IgD-negative memory B cell (primary cell): ENCODE results near the gene FAM171A1. TPM values are rescaled to one million over a fixed set of nuclear protein-coding genes. Genes with fewer than 3 reads are reported as not detected.

Experiments
- H3K27ac Mint-ChIP-seq, 3 donors: one replicate each; pipeline ENCODE4 v1.8.0; 2020 to 2022; ENCODE audit warnings: mild to moderate bottlenecking in 3 of 3, mixed read lengths in 3 of 3, moderate library complexity in 1 of 3
- H3K27me3 Mint-ChIP-seq: one replicate; pipeline ENCODE4 v1.8.0; 2021; ENCODE audit warnings: mixed read lengths
- H3K36me3 Mint-ChIP-seq: one replicate; pipeline ENCODE4 v1.8.0; 2020; ENCODE audit warnings: mild to moderate bottlenecking, mixed read lengths
- H3K4me1 Mint-ChIP-seq, 3 donors: one replicate each; pipeline ENCODE4 v1.8.0; 2020 to 2022; ENCODE audit warnings: mixed read lengths in 3 of 3, mild to moderate bottlenecking in 1 of 3
- H3K4me3 Mint-ChIP-seq, 4 donors: one replicate each; pipeline ENCODE4 v1.8.0; 2020 to 2022; ENCODE audit warnings: mild to moderate bottlenecking in 4 of 4, mixed read lengths in 4 of 4, moderate library complexity in 3 of 4
- H3K9me3 Mint-ChIP-seq, 3 donors: one replicate each; pipeline ENCODE4 v1.8.0; 2020 to 2021; ENCODE audit warnings: mixed read lengths in 3 of 3, mild to moderate bottlenecking in 1 of 3
- polyA plus RNA-seq: library from polyadenylated mRNA; unstranded; fragments of 300-500 nt; fragmentation: Illumina TruSeq; gene quantifications from one replicate; pipeline ENCODE4 v1.2.3, GENCODE V29; 2021

FAM171A1 gene
- polyA plus RNA-seq, 1 donor from 2014 or later: 0.36 TPM

DNA sequence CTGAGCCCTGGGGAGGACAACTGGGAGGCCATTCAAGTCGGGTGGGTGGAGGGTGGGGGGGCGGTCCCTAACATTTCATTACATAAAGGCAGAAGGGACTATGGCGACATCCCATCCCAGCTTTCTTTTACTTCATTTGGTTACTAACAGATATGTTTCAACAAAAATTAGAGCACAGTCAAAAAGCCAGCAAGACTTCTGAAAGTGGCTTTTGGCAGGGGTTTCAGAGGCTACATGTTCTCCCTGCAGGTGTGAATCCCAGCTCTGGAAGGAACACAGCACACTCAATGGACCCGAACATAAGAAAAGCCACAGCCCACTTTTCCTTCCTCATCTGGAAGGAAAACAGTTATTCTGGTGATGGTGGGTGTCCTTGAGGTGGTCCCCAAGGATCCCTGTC lies 7.1 kb downstream of the FAM171A1 start:
- Mint-ChIP-seq H3K36me3 (no peaks in the 10 kb centered on the region), H3K27me3 (peaks cover 19% of the 10 kb centered on the region), H3K27ac (no peak overlapping the region), H3K4me1 (no peaks in the 10 kb centered on the region), H3K4me3 (no peak overlapping the region), H3K9me3 (no peaks in the 10 kb centered on the region)

DNA sequence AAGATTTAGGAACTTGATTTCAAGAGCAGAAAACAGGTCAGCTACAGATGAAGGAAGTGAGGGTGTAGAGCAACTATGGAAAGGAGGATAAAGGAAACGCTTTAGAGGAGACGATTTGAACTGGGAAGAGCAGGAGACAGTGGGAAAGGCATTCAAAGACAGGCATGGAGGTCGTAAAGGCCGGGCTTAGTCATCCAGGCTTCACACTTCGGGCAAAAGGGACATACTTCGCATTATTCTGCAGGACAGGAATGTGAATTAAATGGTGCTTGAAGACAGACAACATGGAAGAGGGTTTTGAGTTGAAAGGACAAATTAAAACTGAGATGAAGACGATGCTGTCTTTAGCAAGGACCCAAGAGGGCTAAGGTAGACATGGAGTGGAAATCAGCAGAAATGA lies 8.1 kb downstream of the FAM171A1 start:
- Mint-ChIP-seq H3K4me3 (no peak overlapping the region), H3K36me3 (no peaks in the 10 kb centered on the region), H3K9me3 (no peaks in the 10 kb centered on the region), H3K27me3 (peaks cover 17% of the 10 kb centered on the region), H3K4me1 (peaks cover 0 to 2% (median 0%) of the 10 kb centered on the region in 3 donors), H3K27ac (no peak overlapping the region)

DNA sequence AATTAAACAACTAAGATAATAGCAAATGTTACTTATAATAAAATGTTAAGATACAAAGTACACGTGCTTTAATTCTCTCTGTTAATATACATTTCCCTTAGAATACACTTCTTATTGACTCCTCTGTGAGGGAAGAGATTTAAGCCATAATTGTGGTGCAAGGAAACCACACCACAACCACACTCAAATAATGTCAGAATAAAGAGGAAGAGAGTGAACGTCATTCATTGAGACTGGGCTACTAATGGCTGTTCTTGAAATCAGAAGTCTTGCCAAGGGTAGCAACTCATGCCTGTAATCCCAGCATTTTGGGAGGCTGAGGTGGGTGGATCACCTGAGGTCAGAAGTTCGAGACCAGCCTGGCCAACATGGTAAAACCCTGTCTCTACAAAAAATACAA lies 10.0 kb downstream of the FAM171A1 start:
- H3K27me3 Mint-ChIP-seq: peaks cover 14% of the 10 kb centered on the region
- no peak overlapping the region for H3K4me3 Mint-ChIP-seq
- no peaks in the 10 kb centered on the region for H3K9me3 Mint-ChIP-seq
- H3K27ac Mint-ChIP-seq: no peak overlapping the region
- peaks cover 0 to 2% (median 0%) of the 10 kb centered on the region in 3 donors for H3K4me1 Mint-ChIP-seq
- H3K36me3 Mint-ChIP-seq: no peaks in the 10 kb centered on the region

DNA sequence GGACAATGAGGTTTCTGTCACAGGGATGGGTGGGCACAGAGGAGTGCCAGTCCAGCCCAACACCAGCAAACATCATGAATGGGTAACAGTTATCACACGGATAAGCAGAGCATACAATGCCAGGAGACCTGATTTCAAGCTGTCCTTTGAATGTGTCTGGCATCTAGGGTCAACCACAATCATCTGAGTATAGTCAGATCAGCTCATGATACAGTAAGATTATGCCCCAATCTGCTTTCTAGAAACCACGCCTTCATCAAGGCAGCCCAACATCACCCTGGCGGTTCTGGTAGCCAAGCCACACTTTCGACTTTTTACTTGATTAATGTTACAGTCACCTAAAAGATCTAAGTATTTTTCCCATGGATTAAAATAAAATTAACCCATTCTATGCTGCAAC lies 10.5 kb downstream of the FAM171A1 start:
- H3K27me3 Mint-ChIP-seq: peaks cover 14% of the 10 kb centered on the region
- peaks cover 0 to 2% (median 0%) of the 10 kb centered on the region in 3 donors for H3K4me1 Mint-ChIP-seq
- H3K9me3 Mint-ChIP-seq: no peaks in the 10 kb centered on the region

DNA sequence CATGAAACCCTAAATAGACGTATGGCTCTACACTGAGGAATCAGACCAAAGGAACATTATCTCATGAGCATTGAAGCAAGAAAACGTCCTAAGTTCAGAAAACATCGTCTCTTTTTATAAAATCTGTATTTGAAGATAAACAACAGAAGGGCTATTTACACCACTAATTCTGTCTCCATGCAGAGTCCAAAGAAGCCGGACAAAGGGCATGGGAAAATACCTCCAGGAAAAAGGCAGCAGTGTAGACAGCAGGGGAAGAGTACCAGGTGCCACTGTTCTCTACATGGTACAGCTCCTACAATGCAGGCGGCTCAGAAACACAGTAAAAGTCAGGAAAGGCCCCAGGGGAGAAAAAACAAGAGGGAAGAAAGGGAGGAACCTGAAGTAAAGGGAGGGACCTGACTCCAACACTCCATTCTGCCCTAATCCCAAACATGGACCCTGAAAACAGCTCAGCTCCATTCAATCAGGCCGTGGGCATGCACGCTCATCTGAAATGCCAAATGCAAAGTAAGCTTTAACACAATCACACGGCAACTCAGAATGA lies 17.5 kb downstream of the FAM171A1 start:
- Mint-ChIP-seq H3K4me3 (no peak overlapping the region), H3K27me3 (peaks cover 4% of the 10 kb centered on the region), H3K9me3 (no peaks in the 10 kb centered on the region), H3K4me1 (peaks cover 0 to 3% (median 0%) of the 10 kb centered on the region in 3 donors), H3K36me3 (peaks cover 2% of the 10 kb centered on the region), H3K27ac (no peak overlapping the region)

More for the DNA sequence above, 10.5 kb downstream of the FAM171A1 start:
- Mint-ChIP-seq H3K27ac (no peak overlapping the region), H3K36me3 (no peaks in the 10 kb centered on the region), H3K4me3 (no peak overlapping the region)

DNA sequence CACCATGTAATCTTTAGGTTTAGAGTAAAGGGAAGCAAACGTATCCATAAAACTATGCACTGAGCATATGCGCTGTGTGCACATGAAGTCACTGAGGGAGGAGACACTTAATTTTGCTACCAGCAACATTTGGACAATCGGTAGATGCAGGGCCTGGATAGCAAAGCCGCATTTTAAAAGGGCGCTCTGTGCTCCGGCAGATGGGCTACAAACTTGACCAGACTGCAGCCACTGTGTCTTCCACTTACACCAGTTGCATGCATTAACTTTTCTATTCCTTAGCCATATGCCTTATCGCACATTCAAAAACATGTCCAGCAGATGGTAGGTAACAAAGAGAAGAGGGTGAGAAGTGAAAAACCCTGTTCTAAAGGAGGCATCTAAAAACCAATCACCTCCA lies 18.3 kb downstream of the FAM171A1 start:
- H3K27me3 Mint-ChIP-seq: peaks cover 5% of the 10 kb centered on the region
- no peaks in the 10 kb centered on the region for H3K9me3 Mint-ChIP-seq
- no peak overlapping the region for H3K4me3 Mint-ChIP-seq
- peaks cover 2% of the 10 kb centered on the region for H3K36me3 Mint-ChIP-seq
- H3K4me1 Mint-ChIP-seq: peaks cover 0 to 1% (median 0%) of the 10 kb centered on the region in 3 donors
- no peak overlapping the region for H3K27ac Mint-ChIP-seq

DNA sequence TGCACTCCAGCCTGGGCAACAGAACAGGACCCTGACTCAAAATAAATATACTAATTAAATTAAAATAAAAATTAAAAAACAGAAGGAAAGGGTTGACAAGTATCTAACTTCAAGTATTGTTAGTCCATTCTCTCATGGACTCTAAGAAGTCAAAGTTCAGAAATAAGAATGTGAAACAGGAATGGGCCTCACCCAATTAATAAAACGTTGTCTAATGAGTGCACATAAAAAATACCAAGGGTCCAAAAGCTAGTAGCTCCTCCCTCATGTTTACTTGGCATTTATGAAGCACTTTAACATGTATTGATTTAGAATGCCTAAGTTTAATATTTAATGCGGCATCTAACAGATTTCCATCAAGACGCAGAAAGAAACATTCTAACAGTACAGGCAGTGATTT lies 18.9 kb downstream of the FAM171A1 start:
- H3K27ac Mint-ChIP-seq: no peak overlapping the region
- H3K36me3 Mint-ChIP-seq: peaks cover 2% of the 10 kb centered on the region
- H3K27me3 Mint-ChIP-seq: peaks cover 5% of the 10 kb centered on the region
- H3K4me3 Mint-ChIP-seq: no peak overlapping the region
- H3K4me1 Mint-ChIP-seq: peaks cover 0 to 1% (median 0%) of the 10 kb centered on the region in 3 donors
- H3K9me3 Mint-ChIP-seq: no peaks in the 10 kb centered on the region

DNA sequence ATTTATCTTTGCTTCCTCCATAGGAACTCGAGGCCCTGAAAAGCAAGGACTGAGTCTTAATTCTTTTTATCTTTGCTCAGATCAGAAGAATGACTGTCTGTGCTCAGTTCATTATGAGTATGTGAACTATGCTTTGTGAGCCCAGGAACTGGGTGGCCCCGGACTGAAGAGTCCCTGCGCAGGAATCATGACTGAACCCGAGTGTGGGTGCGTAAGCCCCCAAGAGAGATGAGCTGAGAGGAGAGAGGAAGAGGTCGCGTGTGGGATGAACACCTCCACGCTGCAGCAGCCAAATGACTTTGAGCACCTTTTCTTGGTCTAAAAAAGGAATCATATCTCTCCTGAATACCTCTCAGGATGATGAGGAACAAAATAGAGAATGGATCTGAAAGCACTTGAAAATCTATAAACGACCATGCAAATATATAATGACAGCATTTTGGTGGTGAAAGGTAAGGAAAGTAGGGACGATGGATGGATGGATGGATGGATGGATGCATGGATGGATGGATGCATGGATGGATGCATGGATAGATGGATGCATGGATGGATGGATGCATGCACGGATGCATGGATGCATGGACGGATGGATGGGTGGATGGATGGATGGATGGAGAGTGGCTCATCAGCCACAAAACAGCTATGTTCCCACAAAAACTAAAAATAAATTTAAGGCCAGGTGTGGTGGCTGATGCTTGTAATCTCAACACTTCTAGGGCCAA lies 19.8 kb downstream of the FAM171A1 start:
- peaks cover 0 to 1% (median 0%) of the 10 kb centered on the region in 3 donors for H3K4me1 Mint-ChIP-seq
- no peaks in the 10 kb centered on the region for H3K9me3 Mint-ChIP-seq
- H3K4me3 Mint-ChIP-seq: no peak overlapping the region
- peaks cover 4% of the 10 kb centered on the region for H3K27me3 Mint-ChIP-seq
- peaks cover 2% of the 10 kb centered on the region for H3K36me3 Mint-ChIP-seq
- H3K27ac Mint-ChIP-seq: no peak overlapping the region

DNA sequence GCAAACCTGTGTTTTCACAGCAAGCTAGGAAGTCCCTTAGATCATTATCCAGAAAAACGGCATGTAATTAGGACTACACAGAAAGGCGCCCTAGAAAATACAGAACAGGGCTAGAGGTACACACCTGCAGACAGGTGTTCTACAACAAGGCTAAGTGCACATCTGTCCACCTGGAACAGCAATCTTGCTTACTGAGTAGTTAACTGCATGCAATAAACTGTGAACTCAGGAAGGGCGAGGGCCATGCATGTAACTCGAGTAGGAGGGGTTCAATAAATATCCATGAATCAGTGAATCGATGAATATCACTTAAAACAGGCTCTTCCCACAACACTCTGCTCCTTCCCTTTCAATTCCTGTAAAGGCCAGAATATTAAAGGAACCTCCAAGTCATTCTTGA lies 22.0 kb downstream of the FAM171A1 start:
- H3K4me3 Mint-ChIP-seq: no peak overlapping the region
- H3K9me3 Mint-ChIP-seq: no peaks in the 10 kb centered on the region
- H3K36me3 Mint-ChIP-seq: peaks cover 5% of the 10 kb centered on the region
- H3K4me1 Mint-ChIP-seq: peaks cover 0 to 1% (median 0%) of the 10 kb centered on the region in 3 donors
- H3K27me3 Mint-ChIP-seq: peaks cover 5% of the 10 kb centered on the region
- H3K27ac Mint-ChIP-seq: no peak overlapping the region

DNA sequence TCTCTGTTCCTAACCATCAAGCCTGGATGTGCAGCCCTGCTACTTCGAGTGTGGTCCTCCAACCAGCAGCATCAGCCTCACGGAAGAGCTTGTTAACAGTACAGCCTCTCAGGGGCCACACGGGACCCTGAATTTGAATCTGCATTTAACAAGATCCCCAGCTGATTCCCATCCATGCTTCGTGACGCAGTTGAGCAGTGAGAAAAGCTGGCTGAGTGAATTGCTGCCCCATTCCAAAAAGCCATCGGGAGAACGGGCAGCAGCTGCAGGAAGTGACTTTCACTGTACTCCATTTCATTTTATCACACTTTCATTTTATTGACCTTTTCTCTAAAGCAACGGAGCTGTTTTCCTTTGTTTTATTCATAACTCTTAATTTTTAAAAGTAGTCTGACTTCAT lies 22.5 kb downstream of the FAM171A1 start:
- Mint-ChIP-seq H3K36me3 (peaks cover 5% of the 10 kb centered on the region), H3K27ac (no peak overlapping the region), H3K4me3 (no peak overlapping the region), H3K4me1 (peaks cover 0 to 1% (median 0%) of the 10 kb centered on the region in 3 donors), H3K27me3 (peaks cover 5% of the 10 kb centered on the region), H3K9me3 (no peaks in the 10 kb centered on the region)

DNA sequence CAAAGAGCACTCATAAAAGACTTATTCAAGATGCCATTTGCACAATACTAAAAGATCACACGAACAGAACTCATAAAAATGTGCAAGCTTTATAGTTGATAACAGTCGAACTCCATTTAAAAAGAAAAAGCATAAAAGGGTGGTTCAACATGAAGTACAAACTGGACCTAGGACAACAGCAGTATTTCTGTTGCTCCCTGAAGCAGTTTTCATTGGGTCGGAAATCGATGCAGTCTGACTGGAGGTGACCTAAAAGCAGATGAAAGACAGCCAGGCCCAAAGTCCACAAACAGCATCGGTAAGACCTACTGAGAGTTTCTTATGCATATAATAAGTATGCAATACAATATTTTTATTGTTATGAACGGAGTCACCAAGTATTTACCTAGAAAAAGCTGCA lies 23.9 kb downstream of the FAM171A1 start:
- Mint-ChIP-seq H3K4me1 (peaks cover 0 to 1% (median 0%) of the 10 kb centered on the region in 3 donors), H3K36me3 (peaks cover 5% of the 10 kb centered on the region), H3K27me3 (peaks cover 7% of the 10 kb centered on the region), H3K4me3 (no peak overlapping the region), H3K9me3 (no peaks in the 10 kb centered on the region), H3K27ac (no peak overlapping the region)

DNA sequence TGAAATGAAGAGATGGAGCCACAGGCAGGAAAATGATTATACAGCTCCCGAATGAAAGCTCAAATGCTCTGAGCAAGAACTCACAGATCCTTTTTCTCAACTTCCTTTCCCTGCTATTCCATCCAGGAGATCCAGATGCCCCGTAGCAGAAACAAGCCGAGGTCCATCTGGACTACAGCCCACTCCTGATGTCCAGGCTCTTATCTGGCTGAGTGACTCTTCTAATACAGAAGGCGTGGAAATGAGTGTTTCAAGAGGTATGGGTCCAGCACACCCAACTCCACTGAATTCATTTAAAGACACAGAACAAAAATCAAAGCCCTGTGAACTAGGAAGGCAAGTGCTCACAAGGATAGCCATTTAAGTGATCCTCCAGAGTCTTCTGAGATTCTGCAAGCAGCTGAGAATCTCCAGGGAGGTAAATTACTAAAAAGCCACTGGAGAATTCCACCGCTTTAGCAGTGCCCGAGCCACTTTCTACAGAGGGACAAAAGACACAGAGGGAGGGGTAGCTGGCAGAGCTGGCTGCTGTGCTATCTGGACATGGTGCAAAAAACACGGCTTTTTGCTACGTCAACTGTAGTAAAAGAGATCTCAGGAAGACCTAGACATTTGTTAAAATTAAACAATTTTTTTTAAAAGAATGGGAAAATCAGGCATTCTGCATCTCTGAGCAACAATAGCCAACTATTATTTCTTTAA lies 24.5 kb downstream of the FAM171A1 start:
- Mint-ChIP-seq H3K4me1 (peaks cover 0 to 1% (median 0%) of the 10 kb centered on the region in 3 donors), H3K27ac (no peak overlapping the region), H3K4me3 (no peak overlapping the region), H3K9me3 (no peaks in the 10 kb centered on the region), H3K27me3 (peaks cover 7% of the 10 kb centered on the region), H3K36me3 (peaks cover 5% of the 10 kb centered on the region)

DNA sequence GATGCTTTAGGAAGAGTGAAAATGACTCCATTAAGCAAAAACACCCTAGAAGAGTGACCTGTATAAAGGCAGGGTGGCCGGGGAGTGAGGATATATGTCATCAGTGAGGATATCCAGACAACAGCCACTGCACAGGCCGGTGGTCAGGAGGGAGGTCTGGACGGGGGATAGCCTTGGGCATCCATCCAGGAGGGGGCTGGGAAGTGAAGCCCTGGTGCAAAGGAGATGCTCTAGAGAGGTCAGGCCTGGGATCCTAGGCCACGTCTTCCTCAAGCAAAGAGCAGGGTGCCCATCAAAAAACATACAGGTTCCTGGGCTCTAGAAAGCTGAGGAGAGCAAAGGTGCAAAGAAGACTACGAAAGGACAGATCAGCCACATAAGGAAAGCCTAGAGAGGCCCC lies 25.6 kb downstream of the FAM171A1 start:
- Mint-ChIP-seq H3K9me3 (no peaks in the 10 kb centered on the region), H3K27ac (no peak overlapping the region), H3K4me3 (no peak overlapping the region), H3K4me1 (no peaks in the 10 kb centered on the region), H3K36me3 (peaks cover 3% of the 10 kb centered on the region), H3K27me3 (peaks cover 7% of the 10 kb centered on the region)

DNA sequence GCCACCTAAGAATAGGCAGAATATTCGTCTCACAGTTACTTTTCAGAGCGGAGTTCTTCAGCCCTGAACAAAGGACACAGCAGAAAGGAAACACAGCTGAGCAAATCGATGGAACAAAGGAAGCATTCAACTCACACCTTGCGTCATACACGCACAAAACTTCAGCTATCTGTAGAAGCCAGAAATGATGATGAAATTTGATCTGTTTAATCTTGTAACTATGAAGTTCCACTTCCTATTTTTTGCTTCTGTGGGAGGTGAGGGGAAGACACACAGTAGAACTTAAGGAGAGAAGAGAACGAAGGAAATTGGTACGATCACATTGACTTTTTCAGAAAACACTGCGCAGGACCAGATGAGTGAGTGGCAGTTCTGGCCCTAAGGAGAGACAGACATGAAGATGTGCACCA lies 26.2 kb downstream of the FAM171A1 start:
- Mint-ChIP-seq H3K36me3 (peaks cover 3% of the 10 kb centered on the region), H3K9me3 (no peaks in the 10 kb centered on the region), H3K4me3 (no peak overlapping the region), H3K27ac (no peak overlapping the region), H3K27me3 (peaks cover 7% of the 10 kb centered on the region), H3K4me1 (no peaks in the 10 kb centered on the region)

DNA sequence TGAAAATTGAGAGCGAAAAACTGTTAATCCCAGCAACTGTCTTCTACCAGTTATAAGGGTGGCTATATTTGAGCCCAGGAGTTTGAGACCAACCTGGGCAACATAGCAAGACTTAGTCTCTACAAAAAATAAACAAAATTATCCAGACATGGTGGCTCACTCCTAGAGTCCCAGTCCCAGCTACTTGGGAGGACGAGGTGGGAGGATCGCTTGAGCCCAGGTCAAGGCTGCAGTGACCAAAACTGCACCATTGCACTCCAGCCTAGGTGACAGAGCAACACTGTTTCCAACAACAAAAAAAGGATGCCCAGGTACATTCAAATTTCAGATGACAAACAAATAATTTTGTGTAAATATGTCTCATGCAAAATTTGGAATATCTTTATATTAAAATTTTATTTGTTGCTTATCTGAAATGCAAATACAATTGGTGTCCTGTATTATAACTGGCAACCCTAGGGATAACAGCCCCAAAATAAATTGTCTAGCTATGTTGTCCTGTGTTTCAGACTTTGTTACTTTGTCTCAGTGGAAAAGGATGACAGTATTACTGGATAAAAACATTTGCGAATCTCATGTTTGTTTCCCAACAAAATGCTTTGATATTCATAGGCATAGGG lies 26.7 kb downstream of the FAM171A1 start:
- Mint-ChIP-seq H3K4me3 (no peak overlapping the region), H3K36me3 (peaks cover 3% of the 10 kb centered on the region), H3K4me1 (no peaks in the 10 kb centered on the region), H3K9me3 (no peaks in the 10 kb centered on the region), H3K27ac (no peak overlapping the region), H3K27me3 (peaks cover 7% of the 10 kb centered on the region)
